GM18526 (cell line): ENCODE measurements around the gene RTCB.

Source experiments
- POLR2A ChIP-seq: IDR thresholded peaks from 3 replicates; pipeline ENCODE4 v1.6.1; 2011; ENCODE audit not compliant: insufficient read length; ENCODE audit errors: extremely low read depth

The RTCB gene

DNA sequence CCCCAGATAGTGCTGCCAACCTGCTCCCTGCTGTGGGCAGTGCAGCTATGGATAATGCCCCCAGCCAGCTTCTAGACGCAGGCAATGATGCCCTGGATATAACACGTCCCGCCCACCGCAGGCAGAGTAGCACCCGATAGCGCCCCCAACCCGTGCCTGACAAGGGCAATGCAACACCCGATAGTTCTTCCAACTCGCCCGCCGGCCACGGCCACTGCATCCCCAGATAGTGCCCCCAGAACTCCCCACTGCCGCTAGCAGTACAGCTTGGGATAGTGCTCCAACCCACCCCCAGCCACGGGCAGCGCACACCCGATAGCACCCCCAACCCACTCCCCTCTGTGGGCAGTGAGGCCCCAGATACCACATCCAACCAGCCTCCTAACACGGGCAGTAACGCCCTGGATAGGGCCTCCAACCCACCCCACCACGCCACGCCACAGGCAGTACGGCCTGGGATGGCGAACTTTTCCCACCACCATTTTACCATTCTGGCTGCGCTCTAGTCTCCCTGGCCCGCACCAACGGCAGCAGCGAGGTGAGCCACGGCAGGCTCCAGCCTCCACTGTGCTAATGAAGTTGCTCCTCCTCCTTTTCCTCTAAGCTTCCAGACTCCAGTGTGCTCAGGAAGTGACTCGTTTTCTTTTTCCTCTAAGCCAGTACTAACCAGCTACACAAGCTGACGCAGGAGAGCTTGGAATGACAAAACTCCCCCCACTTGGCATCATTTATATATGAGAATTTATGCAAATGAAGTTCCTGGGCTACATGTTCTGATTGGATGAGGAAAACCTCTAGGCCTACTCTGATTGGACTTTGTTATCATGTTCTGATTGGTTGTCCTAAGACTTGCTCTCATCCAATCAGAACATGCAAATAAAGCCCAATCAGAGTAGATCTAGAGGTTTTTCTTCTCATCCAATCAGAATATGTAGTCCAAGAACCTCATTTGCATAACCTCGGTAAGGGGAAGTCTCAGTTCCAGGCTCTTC, 57.4 kb downstream of the RTCB start:
- TF ChIP-seq POLR2A: no peak

DNA sequence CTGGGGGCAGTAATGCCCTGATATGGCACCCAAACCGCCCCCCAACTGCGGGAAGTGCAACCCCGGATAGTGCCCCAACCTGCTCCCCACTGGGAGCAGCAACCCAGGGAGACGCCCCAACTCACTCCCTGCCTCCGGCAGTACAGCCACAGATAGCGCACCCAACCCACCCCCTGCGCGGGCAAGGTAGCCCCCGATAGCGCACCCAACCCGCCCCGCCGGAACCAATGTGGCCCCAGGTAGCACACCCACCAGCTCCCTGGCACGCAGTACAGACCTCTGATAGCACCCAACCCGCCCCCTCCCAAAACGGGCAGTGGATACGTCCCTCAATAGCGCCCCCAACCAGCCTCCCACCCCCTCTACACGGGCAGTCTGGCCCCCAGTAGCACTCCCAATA, 58.2 kb downstream of the RTCB start:
- TF ChIP-seq POLR2A: no peak

DNA sequence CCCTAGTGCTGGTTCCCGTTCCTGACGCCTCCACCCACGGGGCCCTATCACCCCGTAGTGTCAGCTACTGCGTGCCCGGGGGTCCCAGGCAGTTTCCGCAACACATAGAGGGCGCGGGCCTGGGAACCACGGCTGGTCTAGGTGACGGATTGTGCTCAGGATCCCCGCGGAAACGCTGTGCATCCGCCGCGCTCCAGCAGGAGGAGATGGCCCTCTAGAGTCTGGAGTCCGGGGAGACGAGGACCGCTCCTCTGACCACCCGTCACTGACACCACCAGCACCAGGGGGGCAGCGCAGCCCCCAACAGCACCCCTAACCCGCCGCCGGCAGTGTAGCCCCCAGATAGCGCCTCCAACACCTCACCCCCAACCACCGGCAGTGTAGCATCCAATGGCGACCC, 58.8 kb downstream of the RTCB start:
- no peak for TF ChIP-seq POLR2A

DNA sequence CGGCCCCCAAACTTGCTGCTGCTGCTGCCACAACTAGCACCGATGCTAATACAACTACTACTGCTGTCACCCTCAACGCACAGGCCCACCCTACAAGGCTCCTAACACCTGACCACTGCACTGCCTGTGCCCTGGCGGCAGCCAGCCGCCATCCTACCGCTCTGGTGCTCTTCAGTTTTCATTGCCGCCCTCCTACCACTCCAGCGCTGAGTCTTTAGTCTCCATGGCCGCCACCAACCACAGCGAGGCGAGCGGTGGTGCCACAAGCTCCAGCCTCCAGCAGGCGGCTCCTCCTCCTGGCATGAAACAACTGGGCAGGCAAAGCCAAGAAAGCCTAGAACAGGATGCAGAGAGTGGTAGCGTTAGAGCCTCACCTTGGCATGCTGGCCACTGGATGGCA, 59.4 kb downstream of the RTCB start:
- no peak for TF ChIP-seq POLR2A

DNA sequence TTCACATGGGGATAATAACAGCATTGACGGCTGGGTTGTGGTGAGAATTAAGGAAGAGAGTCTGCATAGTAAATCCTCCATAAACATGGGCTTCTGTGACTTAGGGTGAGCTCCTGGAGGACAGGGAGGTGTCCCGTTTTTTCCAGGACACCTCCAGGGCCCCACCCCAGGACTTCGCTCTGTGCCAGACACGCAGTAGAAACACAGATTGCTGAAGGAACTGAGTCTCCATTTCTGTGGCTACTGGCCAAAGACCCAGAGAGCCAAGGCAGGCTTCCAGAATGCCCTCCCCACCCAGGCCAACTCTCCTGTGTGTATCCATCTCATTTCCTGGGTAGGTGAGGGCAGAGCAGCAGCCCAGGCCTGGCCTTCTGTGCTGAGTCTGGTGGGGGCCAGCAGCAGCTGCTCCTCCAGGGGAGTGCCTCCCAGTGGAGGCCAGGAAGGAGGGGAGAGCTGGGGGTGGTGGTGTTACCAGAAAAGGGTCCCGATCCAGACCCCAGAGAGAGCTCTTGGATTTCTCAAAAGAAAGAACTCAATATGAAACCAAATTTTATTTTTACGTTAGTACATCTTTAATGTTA, 63.9 kb downstream of the RTCB start:
- no peak for TF ChIP-seq POLR2A

DNA sequence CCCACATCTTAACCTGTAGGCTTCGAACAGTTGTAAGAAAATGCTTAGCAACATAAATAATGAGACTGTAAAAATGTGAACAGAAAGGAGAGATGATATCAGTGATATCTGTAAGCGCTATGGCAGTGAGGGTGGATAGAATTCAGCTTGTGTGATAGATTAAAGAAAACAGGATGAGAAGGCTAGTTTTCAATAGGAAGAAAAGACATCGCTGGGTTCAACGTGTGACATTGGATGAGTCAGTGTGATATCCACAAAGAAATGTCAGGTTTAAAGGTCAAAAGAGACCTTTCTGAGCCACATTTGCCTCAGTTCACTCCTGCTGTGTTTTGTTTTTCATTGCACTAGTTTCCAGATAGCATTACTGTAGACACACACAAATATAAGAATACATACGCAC, 68.1 kb downstream of the RTCB start:
- no peak for TF ChIP-seq POLR2A

DNA sequence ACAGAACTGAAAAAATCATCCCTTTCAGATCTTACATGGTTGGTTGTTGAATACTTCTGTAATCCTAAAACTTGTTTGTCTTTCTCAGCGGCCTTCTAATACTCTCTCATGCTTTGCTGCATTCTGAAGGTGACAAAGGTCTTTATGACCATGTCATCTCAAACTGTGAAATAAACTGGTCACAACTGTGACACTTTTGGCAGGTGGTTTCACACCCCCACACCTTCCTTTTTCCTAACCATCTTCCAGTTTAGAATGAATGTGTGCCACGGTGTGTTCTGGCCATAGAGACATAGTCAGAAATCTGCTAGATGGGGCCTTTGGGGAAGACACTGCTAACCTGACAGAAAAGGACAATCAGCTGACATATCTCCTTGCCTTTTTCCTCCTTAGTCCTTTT, 69.1 kb downstream of the RTCB start:
- no peak for TF ChIP-seq POLR2A

DNA sequence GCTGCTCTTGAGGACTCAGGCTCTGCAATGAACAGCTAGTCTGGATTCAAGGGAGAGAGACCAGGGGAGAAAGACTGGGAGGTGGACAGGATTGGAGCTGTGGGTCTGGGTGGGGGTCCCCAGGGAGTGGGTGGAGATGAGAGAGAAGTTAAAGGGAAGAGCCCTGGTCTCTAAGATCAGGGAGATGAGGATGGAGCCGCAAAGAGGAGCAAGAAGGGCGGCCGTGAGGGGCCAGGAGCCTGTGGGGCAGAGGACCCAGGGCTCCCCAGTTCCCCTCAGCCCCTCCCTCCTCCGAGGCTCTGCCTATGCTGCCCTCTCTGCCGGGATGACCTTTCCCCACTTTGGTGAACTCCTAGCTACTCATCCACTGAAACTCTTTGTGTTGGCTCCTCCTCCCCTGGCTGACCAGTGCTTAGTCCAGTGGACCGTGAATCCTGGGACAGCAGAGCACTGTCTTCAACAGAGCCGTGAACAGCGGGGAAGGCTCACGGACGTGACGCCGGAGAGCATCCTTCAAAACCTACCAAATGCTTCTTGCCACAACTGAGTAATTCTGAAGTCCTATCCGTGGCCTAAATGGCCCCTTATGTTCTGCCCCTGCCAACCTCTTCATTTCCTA, 70.8 kb downstream of the RTCB start:
- no peak for TF ChIP-seq POLR2A

DNA sequence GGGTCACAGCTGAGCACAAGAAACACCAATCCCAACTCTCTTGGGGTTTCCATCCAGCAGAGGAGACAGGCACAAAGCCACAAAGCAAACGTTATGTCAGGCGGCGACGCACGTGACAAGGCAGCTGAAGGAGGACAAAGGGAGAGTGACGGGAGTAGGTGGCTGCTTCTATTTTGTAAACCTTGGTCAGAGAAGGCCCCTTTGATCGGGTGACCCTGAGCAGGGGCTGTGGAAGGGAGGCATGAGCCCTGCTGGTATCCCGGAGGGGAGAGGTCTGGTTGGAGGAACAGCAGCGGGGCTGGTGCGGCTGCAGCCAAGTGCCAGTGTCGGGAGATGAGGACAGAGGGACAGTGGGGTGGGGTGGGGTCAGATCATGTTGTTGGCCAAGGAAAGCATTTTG, 71.6 kb downstream of the RTCB start:
- TF ChIP-seq POLR2A: no peak

DNA sequence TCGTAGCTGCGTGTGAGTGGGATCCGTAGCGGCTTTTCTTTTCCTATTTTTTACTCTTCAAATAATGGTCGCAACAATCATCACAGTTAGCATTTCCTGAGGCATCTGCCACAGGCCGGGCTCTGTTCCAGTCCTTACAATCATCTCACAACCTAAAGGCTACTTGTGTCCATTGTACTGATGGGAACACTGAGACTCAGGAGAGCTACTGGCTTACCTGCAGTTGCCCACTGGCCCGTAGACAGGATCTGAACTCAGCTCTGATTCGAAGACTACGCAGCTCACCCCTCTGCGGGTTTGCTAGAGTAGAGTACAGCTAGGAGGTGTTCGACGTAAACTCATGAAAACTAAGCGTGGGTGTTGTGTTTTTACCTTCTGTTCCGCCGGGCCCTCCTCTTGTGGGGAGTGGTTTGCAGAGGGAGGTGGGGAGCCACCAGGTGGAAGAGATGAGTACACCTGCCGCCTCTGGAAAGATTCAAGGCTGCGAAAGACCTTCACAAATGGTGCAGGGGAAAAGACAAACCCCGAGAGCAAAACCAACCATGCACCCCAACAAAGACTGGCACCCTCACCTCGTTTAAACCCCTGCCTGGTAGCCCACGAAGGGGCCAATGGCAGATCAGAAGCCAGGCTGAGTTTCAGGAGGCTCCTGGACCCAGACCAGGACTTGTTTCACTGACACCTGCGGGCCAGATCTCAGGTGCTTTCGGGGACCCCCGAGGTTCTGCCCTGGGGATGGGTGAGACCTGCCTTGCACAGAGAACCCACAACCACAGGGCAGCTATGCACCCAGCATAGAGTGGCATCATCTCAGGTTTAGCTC, 72.6 kb downstream of the RTCB start:
- no peak for TF ChIP-seq POLR2A

DNA sequence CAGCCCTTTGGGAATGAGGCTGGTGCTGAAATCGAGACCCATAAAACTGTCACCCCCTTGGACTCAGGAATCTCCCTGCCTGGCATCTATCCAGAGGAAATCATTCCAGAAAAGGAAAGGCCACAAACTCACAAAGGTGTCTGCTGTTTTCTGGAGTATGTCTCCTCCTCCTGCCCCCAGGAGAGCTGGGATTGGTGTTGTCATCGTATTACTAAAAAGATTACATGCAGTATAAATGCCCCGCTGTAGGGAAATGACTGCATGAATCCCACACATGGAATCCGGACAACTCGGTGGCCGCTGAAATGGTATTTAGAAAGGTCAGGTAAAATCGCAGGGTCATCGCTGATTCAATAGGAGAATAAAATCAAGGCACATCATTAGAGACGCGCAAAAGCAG, 73.3 kb downstream of the RTCB start:
- TF ChIP-seq POLR2A: no peak
